Erythroblast (primary cell): ENCODE data around the gene BTBD16.

Source experiments
- GATA1 ChIP-seq: IDR thresholded peaks from 2 replicates; pipeline ENCODE4 v1.6.1; 2011; ENCODE audit warnings: low read depth, mild to moderate bottlenecking, control low read depth, low read length, moderate library complexity
- POLR2A ChIP-seq: IDR thresholded peaks from 2 replicates; pipeline ENCODE4 v1.6.1; 2011; ENCODE audit warnings: mild to moderate bottlenecking, low read length

DNA sequence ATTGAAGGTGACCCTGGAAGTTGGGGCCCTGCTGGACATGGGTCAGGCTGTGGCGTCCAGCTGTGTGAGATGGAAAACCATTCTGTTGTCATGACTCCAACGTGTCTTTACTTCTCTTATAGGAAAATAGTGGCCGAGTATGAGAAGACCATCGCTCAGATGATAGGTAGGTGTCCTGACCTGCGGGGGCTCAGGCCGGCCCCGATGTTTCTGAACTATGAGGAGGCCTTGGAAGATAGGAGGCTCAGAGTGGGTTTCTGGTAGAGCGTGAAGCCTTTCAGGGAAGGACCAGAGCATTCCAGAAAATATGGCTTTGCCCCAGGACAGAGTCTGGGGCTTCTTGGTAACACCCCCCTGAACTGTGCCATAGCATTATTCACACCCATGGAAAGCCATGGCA lies 29.3 kb upstream of the BTBD16 start:
- TF ChIP-seq POLR2A (no peak), GATA1 (no peak)
